Fibroblast of the aortic adventitia (primary cell): ENCODE results near the gene COL1A1. TPM values are rescaled to one million over a fixed set of nuclear protein-coding genes. Genes with fewer than 3 reads are reported as not detected.

ENCODE experiments used
- DNase-seq: peaks from one replicate; pipeline ENCODE4 v3.0.0-alpha.2; 2010; ENCODE audit warnings: low read depth
- H3K4me3 ChIP-seq: 2 replicates; pipeline ENCODE4 v1.5.1; 2011; ENCODE audit warnings: low read depth, mild to moderate bottlenecking, control low read depth, low read length, moderate library complexity
- CTCF ChIP-seq: IDR thresholded peaks from 2 replicates; pipeline ENCODE4 v1.5.1; 2011; ENCODE audit warnings: mild to moderate bottlenecking, low read length, control low read depth, inconsistent platforms; ENCODE audit not compliant: insufficient read depth
- total RNA-seq: library from RNA; depleted of rRNA; stranded (reverse); fragments of >200 nt; gene quantifications from 2 replicates; pipeline ENCODE4 v1.2.3, GENCODE V29; 2012; ENCODE audit warnings: low replicate concordance

COL1A1 gene
- total RNA-seq, 1 donor = 2,633 TPM

- no peak for TF ChIP-seq CTCF
- DNase-seq = peak; percentile 98
- H3K4me3 ChIP-seq = peak overlapping the region; percentile 57
These were observed 9.1 kb upstream of the COL1A1 start for GRCh38 chr17:50210240-50211225.

- DNase-seq = peak; percentile 100
- peak overlapping the region; percentile 57 for H3K4me3 ChIP-seq
- no peak for TF ChIP-seq CTCF
These were observed 8.2 kb upstream of the COL1A1 start for GRCh38 chr17:50209472-50210239.

GRCh38 chr17:50209133-50209471 lies 7.7 kb upstream of the COL1A1 start:
- DNase-seq = no peak
- H3K4me3 ChIP-seq = peak overlapping the region; percentile 33
- no peak for TF ChIP-seq CTCF

GRCh38 chr17:50208611-50209061 lies 7.2 kb upstream of the COL1A1 start:
- H3K4me3 ChIP-seq = no peak overlapping the region
- TF ChIP-seq CTCF = no peak
- peak; percentile 39 for DNase-seq

GRCh38 chr17:50207792-50208567 lies 6.5 kb upstream of the COL1A1 start:
- H3K4me3 ChIP-seq = no peak overlapping the region
- DNase-seq = no peak
- no peak for TF ChIP-seq CTCF

- no peak for TF ChIP-seq CTCF
- no peak for DNase-seq
- no peak overlapping the region for H3K4me3 ChIP-seq
These were observed 5.9 kb upstream of the COL1A1 start for GRCh38 chr17:50207315-50207714.
